RWPE1 (cell line): ENCODE results near the gene GPR132.
A peak's percentile ranks its signal among the peaks of the same experiment; 100 is the strongest.

Experiments
- CTCF ChIA-PET: fragments of 350-600 bp; sonication (Branson Sonifier 250); formaldehyde crosslinking; extraction: SDS; loops from one replicate; lab custom pipeline; 2021; lab: Yijun Ruan, JAX
- POLR2A ChIA-PET: fragments of 400-600 bp; formaldehyde crosslinking; extraction: SDS; loops from one replicate; lab custom pipeline; 2020; ENCODE audit warnings: antibody characterized with exemption; ENCODE audit not compliant: low non-redundant PET; lab: Yijun Ruan, JAX
- DNase-seq: peaks from one replicate; pipeline ENCODE4 v3.0.0; 2012; ENCODE audit warnings: low spot score
- H3K27ac ChIP-seq: fragments of 450-650 bp; 2 replicates; pipeline ENCODE4 v1.5.1; 2017
- CTCF ChIP-seq: fragments of 450-650 bp; conservative IDR thresholded peaks from 2 replicates; pipeline ENCODE4 v1.5.1; 2017; ENCODE audit warnings: low read depth, mild to moderate bottlenecking

The GPR132 gene

GRCh38 chr14:105051182-105052109 lies 13.8 kb downstream of the GPR132 start:
- ChIA-PET CTCF (no interaction called here), POLR2A (no interaction called here)

DNA sequence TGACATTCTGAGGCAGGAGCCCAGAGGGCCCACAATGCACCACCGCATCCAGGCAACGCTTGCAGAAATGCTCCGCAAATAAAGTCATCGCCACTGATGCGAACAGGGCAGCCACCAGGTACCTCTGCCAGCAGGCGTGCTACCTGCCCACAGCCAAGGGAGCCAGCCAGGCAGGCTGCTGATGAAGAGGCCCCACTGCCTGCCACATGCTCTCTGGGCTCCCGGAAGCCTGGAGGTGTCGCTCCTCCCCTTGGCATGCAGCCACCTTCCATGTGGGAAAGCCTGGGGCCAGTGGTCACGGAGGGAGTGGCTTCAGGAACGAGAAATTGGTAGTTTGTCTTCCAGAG lies 14.7 kb downstream of the GPR132 start:
- no peak for TF ChIP-seq CTCF
- 0 out of 2 replicates have a peak overlapping the region, but pooled peaks have one; percentile 4 for H3K27ac ChIP-seq
- CTCF ChIA-PET: no interaction called here
- DNase-seq: peak; percentile 61
- POLR2A ChIA-PET: interaction anchor here (0.5 kb wide), 1 partner anchor 81 kb away, joined by 3 read pairs; no protein-coding TSS in a partner anchor

More at GRCh38 chr14:105051182-105052109, 13.8 kb downstream of the GPR132 start:
- TF ChIP-seq CTCF: no peak
- no peak overlapping the region for H3K27ac ChIP-seq
- DNase-seq: no peak

GRCh38 chr14:105049753-105050550 lies 15.3 kb downstream of the GPR132 start:
- DNase-seq: no peak
- ChIA-PET CTCF (no interaction called here), POLR2A (interaction anchor here (0.5 kb wide), 1 partner anchor 81 kb away, joined by 3 read pairs; no protein-coding TSS in a partner anchor)
- H3K27ac ChIP-seq: 0 out of 2 replicates have a peak overlapping the region, but pooled peaks have one; percentile 4
- TF ChIP-seq CTCF: no peak

GRCh38 chr14:105047283-105048016 lies 17.8 kb downstream of the GPR132 start:
- no peak for DNase-seq
- ChIA-PET POLR2A (interaction anchor here (0.5 kb wide), 1 partner anchor 505 kb away, joined by 5 read pairs; no protein-coding TSS in a partner anchor), CTCF (interaction anchor here (0.6 to 1.6 kb wide), 2 partner anchors 77 to 113 kb away, joined by 3 to 4 read pairs; no protein-coding TSS in a partner anchor)
- no peak overlapping the region; the same call in 1 of the 2 replicates for H3K27ac ChIP-seq
- TF ChIP-seq CTCF: no peak

DNA sequence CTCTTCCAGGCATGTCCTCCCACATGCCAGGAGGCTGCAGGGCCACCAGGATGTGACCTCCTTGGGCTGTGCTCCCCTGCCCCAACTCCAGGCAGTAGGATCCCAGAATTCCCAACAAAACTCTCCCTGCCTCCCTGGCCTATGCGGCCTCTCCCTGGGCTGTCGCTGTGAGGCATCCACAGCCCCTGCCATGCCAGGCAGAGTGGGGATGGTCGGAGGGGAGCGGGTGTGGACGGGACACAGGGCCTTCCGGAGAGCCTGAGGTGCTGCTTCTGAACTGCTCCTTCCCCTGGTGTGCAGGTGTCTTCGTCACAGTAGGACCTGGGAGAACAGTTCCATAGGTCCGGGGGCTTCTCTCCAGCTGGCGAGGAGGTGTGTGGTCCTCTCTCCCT lies 18.3 kb downstream of the GPR132 start:
- ChIA-PET POLR2A (interaction anchor here (0.5 to 0.7 kb wide), 2 partner anchors 41 to 505 kb away, joined by 3 to 5 read pairs; no protein-coding TSS in a partner anchor), CTCF (interaction anchor here (0.5 to 3.3 kb wide), 5 partner anchors 11 to 148 kb away, joined by 3 to 42 read pairs (median 5); no protein-coding TSS in a partner anchor)
- TF ChIP-seq CTCF: no peak
- DNase-seq: no peak
- H3K27ac ChIP-seq: no peak overlapping the region; the same call in 1 of the 2 replicates
